Measurements from ENCODE around the gene SLC16A3.

DNA sequence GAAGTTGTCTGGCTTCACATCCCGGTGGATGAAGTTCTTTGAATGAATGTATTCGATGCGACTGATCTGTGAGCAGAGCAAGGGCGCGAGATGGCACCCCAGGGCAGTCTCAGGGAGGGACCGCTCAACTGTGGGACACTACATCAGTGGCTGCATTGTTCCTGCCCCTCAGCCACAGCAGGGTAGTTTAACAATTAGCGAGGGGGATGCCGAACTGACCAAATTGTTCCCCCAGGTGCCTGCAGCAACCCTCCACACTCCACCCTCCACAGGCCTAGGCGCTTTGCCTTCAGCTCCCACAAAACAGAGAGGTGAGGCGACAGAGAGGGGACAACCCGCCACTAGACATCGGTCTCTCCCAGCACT lies 24.3 kb downstream of the SLC16A3 start:
- TF ChIP-seq CTCF (optimal IDR thresholded peaks at IDR 0.05 in 1 of 3, IDR thresholded peaks at IDR 0.05 in 1 of 3, conservative IDR thresholded peaks at IDR 0.05 in 1 of 3; ENCODE audit: extremely low read depth in 1 of 3, insufficient read depth in 2 of 3, low read length in 3 of 3), result no peak
- no peak for TF ChIP-seq EZH2 (IDR thresholded peaks at IDR 0.05; ENCODE audit: low read length)

Data from keratinocyte (primary cell).